GM20000 (cell line): ENCODE measurements around the gene EFHD1.

Source experiments
- DNase-seq: peaks from one replicate; pipeline ENCODE4 v3.0.0; 2012; ENCODE audit warnings: low spot score
- TF ChIP-seq, protein P1 (sequence below): IDR thresholded peaks from 2 replicates; pipeline ENCODE4 v1.5.1; 2012; ENCODE audit warnings: mild to moderate bottlenecking, control low read depth; ENCODE audit errors: extremely low read depth, missing control alignments

Gene EFHD1

DNA sequence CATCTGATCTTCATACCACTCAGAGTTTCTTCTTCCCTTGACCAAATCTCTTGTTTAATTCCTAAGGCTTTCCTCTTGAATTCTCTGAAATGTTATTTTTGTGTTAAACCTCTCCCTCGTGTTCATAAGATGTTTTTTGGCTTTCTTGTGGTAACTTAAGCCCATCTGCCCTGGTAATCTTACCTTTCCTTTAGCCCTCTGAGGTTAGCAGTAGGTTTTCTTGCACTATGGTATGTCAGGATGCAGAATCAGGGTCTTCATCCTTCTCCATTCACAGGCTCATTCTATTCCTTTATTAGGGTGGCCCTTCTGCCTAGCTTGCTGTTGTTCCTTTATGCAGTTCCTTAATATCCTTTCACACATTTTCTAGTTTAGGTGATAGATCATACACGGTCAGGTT lies 87.9 kb downstream of the EFHD1 start:
- DNase-seq = no peak
- TF ChIP-seq, protein P1, sequence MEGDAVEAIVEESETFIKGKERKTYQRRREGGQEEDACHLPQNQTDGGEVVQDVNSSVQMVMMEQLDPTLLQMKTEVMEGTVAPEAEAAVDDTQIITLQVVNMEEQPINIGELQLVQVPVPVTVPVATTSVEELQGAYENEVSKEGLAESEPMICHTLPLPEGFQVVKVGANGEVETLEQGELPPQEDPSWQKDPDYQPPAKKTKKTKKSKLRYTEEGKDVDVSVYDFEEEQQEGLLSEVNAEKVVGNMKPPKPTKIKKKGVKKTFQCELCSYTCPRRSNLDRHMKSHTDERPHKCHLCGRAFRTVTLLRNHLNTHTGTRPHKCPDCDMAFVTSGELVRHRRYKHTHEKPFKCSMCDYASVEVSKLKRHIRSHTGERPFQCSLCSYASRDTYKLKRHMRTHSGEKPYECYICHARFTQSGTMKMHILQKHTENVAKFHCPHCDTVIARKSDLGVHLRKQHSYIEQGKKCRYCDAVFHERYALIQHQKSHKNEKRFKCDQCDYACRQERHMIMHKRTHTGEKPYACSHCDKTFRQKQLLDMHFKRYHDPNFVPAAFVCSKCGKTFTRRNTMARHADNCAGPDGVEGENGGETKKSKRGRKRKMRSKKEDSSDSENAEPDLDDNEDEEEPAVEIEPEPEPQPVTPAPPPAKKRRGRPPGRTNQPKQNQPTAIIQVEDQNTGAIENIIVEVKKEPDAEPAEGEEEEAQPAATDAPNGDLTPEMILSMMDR = no peak

GRCh38 chr2:232721882-232722281 lies 88.5 kb downstream of the EFHD1 start:
- no peak for DNase-seq
- TF ChIP-seq, protein P1 = no peak

DNA sequence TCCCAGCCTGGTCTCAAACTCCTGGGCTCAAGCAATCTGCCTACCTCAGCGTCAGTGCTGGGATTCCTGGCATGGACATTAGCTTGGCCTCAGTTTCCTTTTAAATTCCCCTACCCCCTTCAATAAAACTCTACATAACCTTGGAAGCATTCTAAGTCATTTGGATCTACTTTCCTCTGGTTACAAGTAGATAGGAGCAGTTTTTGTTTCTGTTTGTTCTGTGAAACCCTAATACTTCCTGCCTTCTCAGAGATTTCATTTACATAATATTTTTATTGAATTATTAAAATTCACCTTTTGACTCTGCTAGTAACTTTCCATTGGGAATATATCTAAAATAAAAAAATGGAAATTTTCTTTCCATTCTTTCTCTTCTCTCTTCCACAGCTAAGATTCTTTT lies 89.6 kb downstream of the EFHD1 start:
- no peak for DNase-seq
- TF ChIP-seq, protein P1 = no peak

- DNase-seq = no peak
- TF ChIP-seq, protein P1 = no peak
Measured at GRCh38 chr2:232728785-232729184, 95.4 kb downstream of the EFHD1 start.

DNA sequence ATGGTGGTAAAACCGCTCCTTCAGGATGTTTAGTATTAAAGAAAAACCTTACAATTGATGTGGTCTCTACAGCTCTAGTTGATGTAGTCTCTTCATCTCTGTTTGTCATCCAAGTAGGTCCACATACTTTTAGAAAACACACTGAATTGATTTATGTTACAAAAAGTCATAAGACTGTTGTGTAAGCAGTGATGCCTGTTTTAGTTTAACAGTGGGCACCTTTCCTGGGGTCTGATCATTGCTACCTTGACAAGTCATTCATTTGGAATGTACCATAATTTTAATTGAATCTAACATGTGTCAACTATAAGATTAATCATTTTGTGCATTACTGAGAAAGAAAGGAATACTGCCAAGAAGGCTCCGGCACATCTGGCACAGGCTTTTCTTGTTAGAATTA lies 98.1 kb downstream of the EFHD1 start:
- TF ChIP-seq, protein P1 = no peak
- DNase-seq = no peak
